GM10847 (cell line): ENCODE measurements around the gene REM2.

Source experiments
- POLR2A ChIP-seq: IDR thresholded peaks from 2 replicates; pipeline ENCODE4 v1.6.1; 2011; ENCODE audit not compliant: insufficient read length; ENCODE audit errors: extremely low read depth

REM2 gene

DNA sequence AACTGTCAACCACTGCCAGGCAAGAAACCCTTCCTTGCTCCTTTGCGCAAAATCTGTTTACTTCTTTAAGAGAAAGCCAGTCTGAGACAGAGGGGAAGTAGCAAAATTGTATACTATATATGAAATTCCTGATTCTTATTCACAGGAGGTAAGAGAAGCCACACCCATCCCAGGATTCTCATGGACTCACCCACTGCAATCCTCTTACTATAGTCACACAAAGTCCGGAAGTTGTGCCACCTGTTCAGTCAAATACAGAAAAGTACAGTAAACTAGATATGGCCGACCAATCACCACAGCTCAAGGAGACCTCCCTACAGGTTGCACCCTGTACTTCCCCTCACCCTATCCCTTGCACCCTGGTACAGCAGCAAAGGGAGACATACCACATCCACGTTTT lies 43.3 kb downstream of the REM2 start:
- no peak for TF ChIP-seq POLR2A

DNA sequence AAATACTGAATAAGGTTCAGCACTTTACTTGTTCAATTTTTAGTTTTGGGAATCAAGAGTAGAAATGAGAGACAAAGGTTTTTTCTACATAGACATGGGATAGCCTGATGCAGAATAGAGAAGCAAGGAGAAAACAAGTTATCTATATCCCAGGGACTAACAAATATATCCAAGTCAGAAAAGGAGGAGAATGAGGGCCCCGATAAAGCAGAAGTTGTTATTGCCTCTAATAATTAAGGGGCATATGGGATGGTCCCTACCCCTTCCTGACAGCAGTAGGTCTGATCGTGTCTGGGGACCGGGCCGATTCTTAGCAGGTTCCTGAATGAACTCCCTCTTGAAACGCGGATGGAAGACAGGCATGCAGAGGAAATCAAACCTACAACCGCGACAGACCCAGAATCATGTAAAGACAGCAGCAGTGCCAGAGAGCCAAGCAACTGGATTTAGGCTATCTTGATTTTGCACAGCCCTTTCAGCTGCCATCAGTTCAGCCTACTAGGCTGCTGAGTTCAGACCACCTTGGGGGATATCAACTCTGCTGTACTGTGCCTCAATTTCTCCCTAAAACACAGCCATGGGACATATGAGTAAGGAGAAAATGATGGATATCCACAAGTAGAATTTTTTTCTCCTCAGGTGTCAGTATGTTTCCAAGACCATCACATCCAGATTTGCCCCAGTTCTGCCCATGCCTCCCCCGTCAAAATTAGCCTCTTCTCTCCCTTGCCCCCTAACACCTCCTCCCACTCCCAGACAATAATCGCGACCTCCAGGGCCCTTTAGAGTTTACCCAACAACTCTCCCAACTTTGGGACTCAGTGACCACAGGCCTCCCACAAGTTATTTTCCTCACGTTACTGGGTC lies 45.4 kb downstream of the REM2 start:
- no peak for TF ChIP-seq POLR2A

GRCh38 chr14:22929104-22929960 lies 46.3 kb downstream of the REM2 start, which contains the start of gene PRMT5:
Gene PRMT5, minus strand, starts transcription at chr14:22929376. Its CDS starts 15 bp downstream, at chr14:22929361.
- peak; percentile 88 for TF ChIP-seq POLR2A

- no peak for TF ChIP-seq POLR2A
Measured at GRCh38 chr14:22929961-22930364, 46.9 kb downstream of the REM2 start.

- TF ChIP-seq POLR2A = no peak
Measured at GRCh38 chr14:22932146-22932545, 49.1 kb downstream of the REM2 start.

DNA sequence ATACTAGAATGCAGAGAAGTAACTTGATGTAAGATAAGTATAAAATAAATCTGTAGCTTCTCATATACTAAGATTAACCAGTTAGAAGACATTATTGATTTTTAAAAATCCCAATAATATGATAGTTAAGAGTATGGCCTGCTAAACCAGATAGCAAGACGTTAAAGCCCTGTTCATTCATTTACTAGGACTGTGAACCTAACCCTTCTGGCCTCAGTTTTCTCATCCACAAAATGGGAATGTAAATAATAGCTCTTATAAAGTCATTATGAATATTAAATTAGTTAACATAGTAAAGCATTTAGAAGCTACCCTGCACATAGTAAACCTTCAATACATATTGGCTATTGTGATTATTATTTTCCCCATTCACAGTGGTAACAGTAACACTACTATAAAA lies 52.1 kb downstream of the REM2 start:
- TF ChIP-seq POLR2A = no peak
